ENCODE results near the gene NPR2. TPM values are rescaled to one million over a fixed set of nuclear protein-coding genes. Genes with fewer than 3 reads are reported as not detected.

The NPR2 gene
- total RNA-seq, 4 donors from 2014 or later: 22.0 to 35.9 (median 29.7) TPM

DNA sequence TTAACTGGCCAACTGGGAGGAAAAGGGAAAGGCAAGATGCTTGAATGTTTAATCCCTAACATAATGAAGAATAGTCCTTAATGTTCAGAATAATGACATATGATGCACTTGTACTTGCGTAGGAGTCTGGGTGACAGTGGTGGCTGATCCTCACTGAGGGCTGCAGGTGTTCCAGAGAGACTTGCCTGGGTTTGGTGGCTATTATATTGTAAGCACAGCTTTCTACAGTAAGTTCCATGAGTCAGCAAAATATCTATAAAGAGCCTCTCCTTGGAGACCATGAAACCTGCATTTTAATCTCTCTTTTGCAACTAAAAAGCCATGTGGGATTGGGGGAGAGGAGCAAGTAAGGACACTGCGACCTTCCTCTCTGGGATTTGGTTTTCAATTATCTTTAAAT is 1.9 kb upstream of the NPR2 start:
- Histone ChIP-seq H3K27ac (replicated peaks in 1 of 4) (no peak overlapping the region), H3K36me3 (no peaks in the 10 kb centered on the region), H3K4me1 (peaks cover 28 to 43% (median 42%) of the 10 kb centered on the region in 4 donors), H3K27me3 (no peaks in the 10 kb centered on the region), H3K9me3 (no peaks in the 10 kb centered on the region), H3K4me3 (no peak overlapping the region)
- no peak for DNase-seq (ENCODE audit: extremely low spot score)
- WGBS: 100% methylated on average over 2 of the region's 2 CpGs
- no peak for TF ChIP-seq POLR2AphosphoS5 (IDR thresholded peaks at IDR 0.05)
- no peak for TF ChIP-seq EP300 (IDR thresholded peaks at IDR 0.05)
- TF ChIP-seq, protein P1, sequence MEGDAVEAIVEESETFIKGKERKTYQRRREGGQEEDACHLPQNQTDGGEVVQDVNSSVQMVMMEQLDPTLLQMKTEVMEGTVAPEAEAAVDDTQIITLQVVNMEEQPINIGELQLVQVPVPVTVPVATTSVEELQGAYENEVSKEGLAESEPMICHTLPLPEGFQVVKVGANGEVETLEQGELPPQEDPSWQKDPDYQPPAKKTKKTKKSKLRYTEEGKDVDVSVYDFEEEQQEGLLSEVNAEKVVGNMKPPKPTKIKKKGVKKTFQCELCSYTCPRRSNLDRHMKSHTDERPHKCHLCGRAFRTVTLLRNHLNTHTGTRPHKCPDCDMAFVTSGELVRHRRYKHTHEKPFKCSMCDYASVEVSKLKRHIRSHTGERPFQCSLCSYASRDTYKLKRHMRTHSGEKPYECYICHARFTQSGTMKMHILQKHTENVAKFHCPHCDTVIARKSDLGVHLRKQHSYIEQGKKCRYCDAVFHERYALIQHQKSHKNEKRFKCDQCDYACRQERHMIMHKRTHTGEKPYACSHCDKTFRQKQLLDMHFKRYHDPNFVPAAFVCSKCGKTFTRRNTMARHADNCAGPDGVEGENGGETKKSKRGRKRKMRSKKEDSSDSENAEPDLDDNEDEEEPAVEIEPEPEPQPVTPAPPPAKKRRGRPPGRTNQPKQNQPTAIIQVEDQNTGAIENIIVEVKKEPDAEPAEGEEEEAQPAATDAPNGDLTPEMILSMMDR (IDR thresholded peaks at IDR 0.05): no peak
- intact Hi-C loops (cut with DNase I): no loop called here

DNA sequence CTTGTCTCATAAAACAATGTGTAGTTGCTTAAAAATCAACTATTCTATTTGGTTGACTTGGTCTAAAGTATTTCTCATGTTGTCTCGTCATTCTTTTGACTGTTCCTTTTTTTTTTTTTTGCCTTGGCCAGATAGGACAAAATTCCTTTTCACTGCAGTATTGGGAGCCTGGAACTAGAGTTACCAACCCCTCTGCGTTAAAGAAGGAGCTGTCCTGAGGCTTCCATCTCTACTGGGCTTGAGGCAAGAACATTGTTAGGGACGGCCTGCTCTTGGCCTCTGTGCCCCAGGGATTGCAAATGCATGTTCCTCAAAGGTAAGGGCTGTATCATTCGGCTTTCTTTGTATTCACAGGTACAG is 1.4 kb upstream of the NPR2 start:
- Histone ChIP-seq H3K27ac (replicated peaks in 1 of 4) (peak overlapping the region in 1 of 4 donors; percentile 91), H3K9me3 (no peaks in the 10 kb centered on the region), H3K27me3 (no peaks in the 10 kb centered on the region), H3K4me3 (peak overlapping the region in 1 of 4 donors; percentile 68), H3K4me1 (peaks cover 28 to 48% (median 47%) of the 10 kb centered on the region in 4 donors), H3K36me3 (no peaks in the 10 kb centered on the region)
- WGBS: 31% methylated on average over 4 of the region's 4 CpGs
- intact Hi-C loops (cut with DNase I): loop anchor here (2.0 kb wide), 2 partner anchors 37 to 93 kb away; no protein-coding TSS in a partner anchor
- no peak for DNase-seq (ENCODE audit: extremely low spot score)
- TF ChIP-seq POLR2A (IDR thresholded peaks at IDR 0.05; ENCODE audit: low read depth) (no peak), EP300 (IDR thresholded peaks at IDR 0.05) (no peak), POLR2AphosphoS5 (IDR thresholded peaks at IDR 0.05) (no peak)

DNA sequence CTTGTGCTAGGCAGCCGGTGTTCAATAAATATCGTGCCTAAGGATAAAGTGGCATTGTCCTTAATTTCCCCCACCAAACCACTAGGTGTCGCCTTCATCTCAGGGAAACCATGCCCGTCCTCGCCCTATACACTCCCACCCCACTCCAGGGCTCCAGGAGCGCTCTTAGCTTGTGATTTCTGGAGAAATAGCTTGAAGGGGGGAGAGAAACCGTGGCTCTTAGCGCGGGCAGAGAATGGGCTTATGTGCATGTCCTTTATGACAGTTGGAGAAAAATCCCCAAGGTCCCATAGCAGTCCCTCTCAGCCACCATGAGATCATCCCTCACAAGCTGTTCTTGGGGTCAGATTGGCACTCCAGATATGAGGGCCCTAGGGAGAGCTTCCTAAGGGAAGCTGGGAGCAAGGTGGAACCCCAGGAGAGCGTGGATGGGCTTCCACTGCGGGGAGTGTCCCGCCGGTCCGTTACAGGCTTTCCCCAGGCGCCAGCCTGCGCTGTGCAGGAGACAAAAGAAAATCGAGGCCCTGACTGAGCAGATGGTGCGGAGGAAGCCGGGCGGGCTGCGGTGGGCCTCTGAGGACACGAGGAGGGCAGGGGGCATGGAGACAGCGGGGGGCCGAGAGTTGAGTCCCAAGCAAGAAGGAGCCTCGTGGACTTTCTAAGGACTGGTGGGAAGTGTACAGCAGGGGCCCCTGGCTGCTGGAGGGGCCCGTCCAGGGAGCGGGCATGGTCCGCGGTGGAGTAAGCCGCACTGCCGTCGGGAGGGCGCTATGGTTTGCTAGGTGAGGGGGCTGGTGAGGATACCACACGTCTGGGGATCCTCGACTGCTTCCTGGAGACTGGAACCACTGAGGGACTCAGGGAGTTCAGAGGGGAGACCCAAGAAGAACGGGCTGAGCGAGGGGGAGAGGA is 750 bp upstream of the NPR2 start:
- DNase-seq (ENCODE audit: extremely low spot score): no peak
- Histone ChIP-seq H3K36me3 (no peaks in the 10 kb centered on the region), H3K27me3 (no peaks in the 10 kb centered on the region), H3K4me1 (peaks cover 28 to 54% (median 53%) of the 10 kb centered on the region in 4 donors), H3K27ac (replicated peaks in 1 of 4) (peak overlapping the region; percentile 85 to 91 (median 87)), H3K4me3 (peak overlapping the region; percentile 68 to 82 (median 68)), H3K9me3 (no peaks in the 10 kb centered on the region)
- TF ChIP-seq, protein P1 (IDR thresholded peaks at IDR 0.05): peak; percentile 83 to 91 (median 85)
- TF ChIP-seq EP300 (IDR thresholded peaks at IDR 0.05) (no peak), POLR2AphosphoS5 (IDR thresholded peaks at IDR 0.05) (peak in 1 of 2 donors; percentile 53)
- 39% methylated on average over 29 of the region's 37 CpGs for WGBS
- intact Hi-C loops (cut with DNase I): loop anchor here (2.0 kb wide), 2 partner anchors 36 to 92 kb away; no protein-coding TSS in a partner anchor

DNA sequence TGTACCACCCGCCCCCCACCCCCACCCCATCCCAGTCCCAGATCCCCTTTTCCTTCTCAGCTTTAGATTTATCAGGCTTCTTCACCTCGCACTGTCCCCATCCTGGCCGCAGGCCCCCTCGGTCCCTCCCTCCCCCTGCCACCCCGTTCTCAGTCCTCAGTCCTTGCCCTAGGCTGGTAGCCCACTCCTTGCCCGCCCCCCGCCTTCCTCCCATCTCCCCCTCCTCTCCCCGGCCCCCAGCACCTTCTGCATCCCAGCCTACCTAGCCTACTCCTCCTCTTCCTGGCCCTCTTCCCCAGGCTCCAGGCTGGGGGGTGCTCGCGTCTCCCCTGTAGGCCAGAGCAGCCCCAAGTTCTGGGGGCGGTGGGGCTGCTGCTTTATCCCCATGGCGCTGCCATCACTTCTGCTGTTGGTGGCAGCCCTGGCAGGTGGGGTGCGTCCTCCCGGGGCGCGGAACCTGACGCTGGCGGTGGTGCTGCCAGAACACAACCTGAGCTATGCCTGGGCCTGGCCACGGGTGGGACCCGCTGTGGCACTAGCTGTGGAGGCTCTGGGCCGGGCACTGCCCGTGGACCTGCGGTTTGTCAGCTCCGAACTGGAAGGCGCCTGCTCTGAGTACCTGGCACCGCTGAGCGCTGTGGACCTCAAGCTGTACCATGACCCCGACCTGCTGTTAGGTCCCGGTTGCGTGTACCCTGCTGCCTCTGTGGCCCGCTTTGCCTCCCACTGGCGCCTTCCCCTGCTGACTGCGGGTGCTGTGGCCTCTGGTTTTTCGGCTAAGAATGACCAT is 828 bp downstream of the NPR2 start:
- Histone ChIP-seq H3K4me3 (peak overlapping the region; percentile 68 to 82 (median 68)), H3K27me3 (no peaks in the 10 kb centered on the region), H3K9me3 (no peaks in the 10 kb centered on the region), H3K27ac (replicated peaks in 1 of 4) (peak overlapping the region; percentile 85 to 91 (median 87)), H3K36me3 (no peaks in the 10 kb centered on the region), H3K4me1 (peaks cover 28 to 64% (median 57%) of the 10 kb centered on the region in 4 donors)
- intact Hi-C loops (cut with DNase I): no loop called here
- DNase-seq (ENCODE audit: extremely low spot score): no peak
- TF ChIP-seq POLR2AphosphoS5 (IDR thresholded peaks at IDR 0.05) (no peak), EP300 (IDR thresholded peaks at IDR 0.05) (no peak), POLR2A (IDR thresholded peaks at IDR 0.05; ENCODE audit: low read depth) (no peak)
- TF ChIP-seq, protein P1 (IDR thresholded peaks at IDR 0.05): no peak
- 47% methylated on average over 14 of the region's 34 CpGs for WGBS

DNA sequence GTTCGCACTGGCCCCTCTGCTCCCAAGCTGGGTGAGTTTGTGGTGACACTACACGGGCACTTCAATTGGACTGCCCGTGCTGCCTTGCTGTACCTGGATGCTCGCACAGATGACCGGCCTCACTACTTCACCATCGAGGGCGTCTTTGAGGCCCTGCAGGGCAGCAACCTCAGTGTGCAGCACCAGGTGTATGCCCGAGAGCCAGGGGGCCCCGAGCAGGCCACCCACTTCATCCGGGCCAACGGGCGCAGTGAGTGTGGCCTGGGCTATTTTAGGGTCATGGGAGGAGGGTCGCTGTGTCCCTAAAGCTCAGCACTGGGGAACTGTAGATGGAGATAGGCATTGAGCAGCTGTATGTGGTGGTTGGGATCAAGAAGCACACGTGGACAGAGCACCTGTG is 1.4 kb downstream of the NPR2 start:
- Histone ChIP-seq H3K4me3 (peak overlapping the region; percentile 68 to 82 (median 68)), H3K27me3 (no peaks in the 10 kb centered on the region), H3K36me3 (no peaks in the 10 kb centered on the region), H3K9me3 (no peaks in the 10 kb centered on the region), H3K27ac (replicated peaks in 1 of 4) (peak overlapping the region; percentile 41 to 91 (median 70)), H3K4me1 (peaks cover 28 to 64% (median 57%) of the 10 kb centered on the region in 4 donors)
- DNase-seq (ENCODE audit: extremely low spot score): no peak
- TF ChIP-seq EP300 (IDR thresholded peaks at IDR 0.05): no peak
- no peak for TF ChIP-seq POLR2AphosphoS5 (IDR thresholded peaks at IDR 0.05)
- TF ChIP-seq POLR2A (IDR thresholded peaks at IDR 0.05; ENCODE audit: low read depth): no peak
- TF ChIP-seq, protein P1 (IDR thresholded peaks at IDR 0.05): no peak
- WGBS: 91% methylated on average over 11 of the region's 14 CpGs
- intact Hi-C loops (cut with DNase I): no loop called here
